RWPE1 (cell line): ENCODE data around the gene HSPBAP1.

ENCODE experiments used
- CTCF ChIA-PET: fragments of 350-600 bp; sonication (Branson Sonifier 250); formaldehyde crosslinking; extraction: SDS; loops from one replicate; lab custom pipeline; 2021; lab: Yijun Ruan, JAX
- POLR2A ChIA-PET: fragments of 400-600 bp; formaldehyde crosslinking; extraction: SDS; loops from one replicate; lab custom pipeline; 2020; ENCODE audit warnings: antibody characterized with exemption; ENCODE audit not compliant: low non-redundant PET; lab: Yijun Ruan, JAX
- DNase-seq: peaks from one replicate; pipeline ENCODE4 v3.0.0; 2012; ENCODE audit warnings: low spot score
- H3K27ac ChIP-seq: fragments of 450-650 bp; 2 replicates; pipeline ENCODE4 v1.5.1; 2017
- TF ChIP-seq, protein P1 (sequence below): fragments of 450-650 bp; conservative IDR thresholded peaks from 2 replicates; pipeline ENCODE4 v1.5.1; 2017; ENCODE audit warnings: low read depth, mild to moderate bottlenecking

HSPBAP1 gene

DNA sequence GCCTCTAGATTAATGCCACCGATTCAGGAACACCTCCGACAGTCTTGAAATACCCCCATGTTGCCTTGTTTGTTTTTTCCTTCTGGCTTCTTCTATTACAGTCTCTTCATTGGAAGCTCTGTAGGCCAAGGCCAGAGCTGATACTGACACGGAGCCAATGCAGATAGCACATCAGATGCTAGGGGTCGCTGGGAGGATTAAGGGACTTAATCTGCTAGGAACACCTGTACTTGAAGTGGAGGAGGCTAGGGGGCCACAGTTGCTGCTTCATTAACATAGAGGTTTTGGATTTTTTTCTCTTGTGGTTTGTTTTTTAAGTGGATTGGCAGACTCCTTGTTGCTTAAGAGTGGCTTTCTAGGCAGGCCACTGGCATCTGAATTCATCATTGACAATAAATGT, 63.4 kb downstream of the HSPBAP1 start:
- TF ChIP-seq, protein P1, sequence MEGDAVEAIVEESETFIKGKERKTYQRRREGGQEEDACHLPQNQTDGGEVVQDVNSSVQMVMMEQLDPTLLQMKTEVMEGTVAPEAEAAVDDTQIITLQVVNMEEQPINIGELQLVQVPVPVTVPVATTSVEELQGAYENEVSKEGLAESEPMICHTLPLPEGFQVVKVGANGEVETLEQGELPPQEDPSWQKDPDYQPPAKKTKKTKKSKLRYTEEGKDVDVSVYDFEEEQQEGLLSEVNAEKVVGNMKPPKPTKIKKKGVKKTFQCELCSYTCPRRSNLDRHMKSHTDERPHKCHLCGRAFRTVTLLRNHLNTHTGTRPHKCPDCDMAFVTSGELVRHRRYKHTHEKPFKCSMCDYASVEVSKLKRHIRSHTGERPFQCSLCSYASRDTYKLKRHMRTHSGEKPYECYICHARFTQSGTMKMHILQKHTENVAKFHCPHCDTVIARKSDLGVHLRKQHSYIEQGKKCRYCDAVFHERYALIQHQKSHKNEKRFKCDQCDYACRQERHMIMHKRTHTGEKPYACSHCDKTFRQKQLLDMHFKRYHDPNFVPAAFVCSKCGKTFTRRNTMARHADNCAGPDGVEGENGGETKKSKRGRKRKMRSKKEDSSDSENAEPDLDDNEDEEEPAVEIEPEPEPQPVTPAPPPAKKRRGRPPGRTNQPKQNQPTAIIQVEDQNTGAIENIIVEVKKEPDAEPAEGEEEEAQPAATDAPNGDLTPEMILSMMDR, result no peak
- ChIA-PET POLR2A (no interaction called here), CTCF (no interaction called here)
- no peak for DNase-seq
- H3K27ac ChIP-seq, result no peak overlapping the region

DNA sequence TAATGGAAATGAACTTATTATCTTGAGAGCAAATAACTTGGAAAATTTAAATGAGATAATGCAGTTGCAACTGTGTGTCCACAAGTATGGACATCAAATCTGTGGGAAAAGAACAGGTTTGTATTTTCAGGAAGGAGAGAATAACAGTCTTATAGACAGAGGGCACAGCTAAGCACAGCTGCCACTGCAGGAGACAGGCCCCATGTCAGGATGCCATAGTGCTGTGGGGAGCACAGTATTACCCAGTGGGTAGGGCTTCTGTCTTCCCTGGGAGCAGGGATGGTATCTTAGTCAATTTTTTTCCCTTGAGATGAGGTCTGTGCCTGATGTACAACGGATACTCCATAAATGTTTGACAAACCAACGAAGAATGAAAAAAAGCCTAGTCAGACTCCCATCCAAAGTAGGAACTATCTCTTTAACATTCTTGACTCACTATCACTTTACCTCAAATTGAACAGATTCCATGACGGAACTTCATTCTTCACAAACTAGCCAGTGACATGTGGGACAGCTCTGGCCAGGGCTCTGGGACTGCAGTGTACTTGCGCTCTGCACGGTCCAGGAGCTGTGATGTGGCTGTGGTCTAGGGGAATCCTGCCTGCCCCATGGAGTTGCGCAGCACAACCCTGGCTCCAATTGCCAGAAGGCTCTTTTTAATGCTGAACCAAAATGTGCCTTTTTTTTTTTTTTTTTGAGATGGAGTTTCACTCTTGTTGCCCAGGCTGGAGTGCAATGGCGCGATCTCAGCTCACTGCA, 64.7 kb downstream of the HSPBAP1 start:
- ChIA-PET CTCF (interaction anchor here (0.6 kb wide), 1 partner anchor 85 kb away, joined by 4 read pairs; no protein-coding TSS in a partner anchor), POLR2A (no interaction called here)
- DNase-seq, result no peak
- TF ChIP-seq, protein P1, result no peak
- no peak overlapping the region for H3K27ac ChIP-seq

DNA sequence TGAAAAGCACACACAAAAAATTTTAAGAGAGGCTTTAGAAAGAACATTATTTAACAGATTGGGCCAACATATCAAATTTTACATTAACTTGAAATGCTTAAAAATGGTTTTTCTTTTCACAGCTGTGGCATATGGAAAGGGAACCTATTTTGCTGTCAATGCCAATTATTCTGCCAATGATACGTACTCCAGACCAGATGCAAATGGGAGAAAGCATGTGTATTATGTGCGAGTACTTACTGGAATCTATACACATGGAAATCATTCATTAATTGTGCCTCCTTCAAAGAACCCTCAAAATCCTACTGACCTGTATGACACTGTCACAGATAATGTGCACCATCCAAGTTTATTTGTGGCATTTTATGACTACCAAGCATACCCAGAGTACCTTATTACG, 65.4 kb downstream of the HSPBAP1 start:
- CTCF ChIA-PET, result no interaction called here
- POLR2A ChIA-PET, result no interaction called here

DNA sequence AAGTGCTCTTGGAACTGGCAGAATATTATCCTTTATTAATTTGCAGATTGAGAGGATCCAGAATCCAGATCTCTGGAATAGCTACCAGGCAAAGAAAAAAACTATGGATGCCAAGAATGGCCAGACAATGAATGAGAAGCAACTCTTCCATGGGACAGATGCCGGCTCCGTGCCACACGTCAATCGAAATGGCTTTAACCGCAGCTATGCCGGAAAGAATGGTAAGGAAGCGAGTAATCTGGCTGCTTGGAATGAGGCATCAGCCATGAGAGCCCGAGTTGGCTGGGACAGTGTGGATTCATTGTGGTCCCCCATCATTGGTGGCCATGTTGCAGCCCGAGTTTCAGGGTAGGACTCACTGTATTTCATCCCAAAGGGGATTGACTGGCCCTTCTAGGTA, 65.9 kb downstream of the HSPBAP1 start:
- POLR2A ChIA-PET, result no interaction called here
- H3K27ac ChIP-seq, result no peak overlapping the region
- TF ChIP-seq, protein P1, result no peak
- CTCF ChIA-PET, result interaction anchor here (0.7 kb wide), 1 partner anchor 233 kb away, joined by 3 read pairs; no protein-coding TSS in a partner anchor
- no peak for DNase-seq

More for the DNA sequence above, 65.4 kb downstream of the HSPBAP1 start:
- H3K27ac ChIP-seq, result no peak overlapping the region
- TF ChIP-seq, protein P1, result no peak
- no peak for DNase-seq

DNA sequence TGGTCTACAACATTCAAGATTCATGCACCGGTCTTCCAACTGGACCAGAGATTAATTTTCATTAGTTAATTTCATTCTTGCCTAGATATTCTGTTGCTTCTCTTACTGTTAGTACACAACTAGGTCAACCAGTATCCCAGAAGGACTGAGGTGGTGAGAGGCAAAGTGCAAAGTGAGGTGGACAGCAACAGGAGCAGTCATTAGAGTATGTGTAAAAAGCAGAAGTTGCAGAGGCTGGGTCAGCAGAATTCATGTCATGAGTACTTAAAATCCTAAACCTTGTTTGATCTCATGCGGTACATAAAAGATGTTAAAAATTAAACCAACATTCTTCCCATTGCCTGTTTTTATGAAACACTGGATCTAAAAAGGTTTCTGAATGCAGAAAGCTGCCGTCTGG, 66.3 kb downstream of the HSPBAP1 start:
- no peak overlapping the region for H3K27ac ChIP-seq
- POLR2A ChIA-PET, result no interaction called here
- DNase-seq, result no peak
- CTCF ChIA-PET, result interaction anchor here (0.7 kb wide), 1 partner anchor 233 kb away, joined by 3 read pairs; no protein-coding TSS in a partner anchor
- TF ChIP-seq, protein P1, result no peak

DNA sequence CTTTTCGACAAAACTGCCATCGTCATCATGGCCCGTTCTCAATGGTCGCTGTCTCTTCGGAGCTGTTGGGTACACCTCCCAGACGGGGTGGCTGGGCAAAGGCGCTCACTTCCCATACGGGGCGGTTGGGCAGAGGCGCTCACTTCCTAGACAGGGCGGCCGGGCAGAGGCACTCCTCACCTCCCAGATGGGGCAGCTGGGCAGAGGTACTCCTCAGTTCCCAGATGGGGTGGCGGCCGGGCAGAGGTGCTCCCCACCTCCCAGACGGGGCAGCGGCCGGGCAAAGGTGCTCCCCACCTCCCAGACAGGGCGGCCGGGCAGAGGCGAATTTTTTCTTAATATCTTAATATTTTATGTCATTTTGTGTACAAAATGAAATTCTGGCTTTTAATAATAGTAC, 68.5 kb downstream of the HSPBAP1 start:
- no peak for DNase-seq
- POLR2A ChIA-PET, result no interaction called here
- no peak overlapping the region for H3K27ac ChIP-seq
- TF ChIP-seq, protein P1, result no peak
- CTCF ChIA-PET, result no interaction called here
